ENCODE data around the gene ADAMTS6.

DNA sequence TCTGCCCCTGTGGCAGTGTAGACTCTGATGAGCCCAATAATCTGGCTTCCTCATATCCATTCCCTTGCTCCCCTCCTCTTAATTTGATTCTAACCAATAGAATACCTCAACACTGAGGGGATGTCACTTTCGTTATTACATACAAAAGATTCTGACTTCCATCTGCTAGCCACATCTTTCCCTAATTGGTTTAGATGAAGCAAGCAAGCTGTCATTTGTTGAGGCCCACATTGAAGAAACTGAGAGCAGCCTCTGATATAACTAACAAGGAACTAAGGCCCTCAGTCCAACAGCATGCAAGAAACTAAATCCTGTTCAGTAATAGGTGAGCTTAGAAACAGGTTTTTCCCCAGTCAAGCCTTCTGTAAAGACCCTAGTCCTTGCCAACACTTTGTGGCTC lies 5.8 kb downstream of the ADAMTS6 start:
- TF ChIP-seq, protein P1, sequence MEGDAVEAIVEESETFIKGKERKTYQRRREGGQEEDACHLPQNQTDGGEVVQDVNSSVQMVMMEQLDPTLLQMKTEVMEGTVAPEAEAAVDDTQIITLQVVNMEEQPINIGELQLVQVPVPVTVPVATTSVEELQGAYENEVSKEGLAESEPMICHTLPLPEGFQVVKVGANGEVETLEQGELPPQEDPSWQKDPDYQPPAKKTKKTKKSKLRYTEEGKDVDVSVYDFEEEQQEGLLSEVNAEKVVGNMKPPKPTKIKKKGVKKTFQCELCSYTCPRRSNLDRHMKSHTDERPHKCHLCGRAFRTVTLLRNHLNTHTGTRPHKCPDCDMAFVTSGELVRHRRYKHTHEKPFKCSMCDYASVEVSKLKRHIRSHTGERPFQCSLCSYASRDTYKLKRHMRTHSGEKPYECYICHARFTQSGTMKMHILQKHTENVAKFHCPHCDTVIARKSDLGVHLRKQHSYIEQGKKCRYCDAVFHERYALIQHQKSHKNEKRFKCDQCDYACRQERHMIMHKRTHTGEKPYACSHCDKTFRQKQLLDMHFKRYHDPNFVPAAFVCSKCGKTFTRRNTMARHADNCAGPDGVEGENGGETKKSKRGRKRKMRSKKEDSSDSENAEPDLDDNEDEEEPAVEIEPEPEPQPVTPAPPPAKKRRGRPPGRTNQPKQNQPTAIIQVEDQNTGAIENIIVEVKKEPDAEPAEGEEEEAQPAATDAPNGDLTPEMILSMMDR (IDR thresholded peaks at IDR 0.05): no peak
- TF ChIP-seq POLR2A (IDR thresholded peaks at IDR 0.05): no peak
